Tibial artery (tissue), 4 donors: ENCODE measurements around the gene ABI1.
A peak's percentile ranks its signal among the peaks of the same experiment; 100 is the strongest.

Experiments
- DNase-seq, 2 donors: peaks; one replicate each; pipeline ENCODE4 v3.0.0-alpha.2; 2019
- H3K27ac ChIP-seq, 2 donors: fragments of 200-600 bp; sonication (generic) in 1 of 2; 1 replicate in 1 of 2; 2 replicates in 1 of 2; pipeline ENCODE4 v1.5.1; 2018 to 2019; ENCODE audit warnings: mild to moderate bottlenecking in 1 of 2
- H3K27me3 ChIP-seq, 2 donors: fragments of 200-600 bp; sonication (generic) in 1 of 2; one replicate each; pipeline versions ENCODE4 v1.5.1 to v1.6.0; 2016 to 2019
- H3K36me3 ChIP-seq, 3 donors: fragments of 200-600 bp; sonication (generic) in 2 of 3; one replicate each; pipeline ENCODE4 v1.5.1; 2016 to 2019; ENCODE audit warnings: mild to moderate bottlenecking in 2 of 3
- H3K4me1 ChIP-seq, 4 donors: fragments of 200-600 bp; sonication (generic) in 2 of 4; 1 replicate in 3 of 4; 2 replicates in 1 of 4; pipeline ENCODE4 v1.5.1; 2016 to 2019
- H3K4me3 ChIP-seq, 2 donors: fragments of 200-600 bp; sonication (generic) in 1 of 2; 1 replicate in 1 of 2; 2 replicates in 1 of 2; pipeline ENCODE4 v1.5.1; 2018 to 2019; ENCODE audit warnings: mild to moderate bottlenecking in 2 of 2
- H3K9me3 ChIP-seq, 3 donors: fragments of 200-600 bp; sonication (generic) in 1 of 3; one replicate each; pipeline ENCODE4 v1.5.1; 2016 to 2019
- CTCF ChIP-seq, 2 experiments: fragments of 200-600 bp in 1 of 2; fragments of 450-650 bp in 1 of 2; IDR thresholded peaks; one replicate each; pipeline ENCODE4 v1.5.1; 2017 to 2019; ENCODE audit warnings: antibody characterized with exemption in 2 of 2, mild to moderate bottlenecking in 1 of 2, moderate library complexity in 1 of 2
- intact Hi-C: fragments of 100-400 bp; cut with DNase I; formaldehyde crosslinking; loops from one replicate; pipeline ENCODE4 v1.15.0; 2023; ENCODE audit warnings: low total_unique reads

ABI1 gene

GRCh38 chr10:26863351-26864076, 2.8 kb upstream of the ABI1 start:
- intact Hi-C loops, result no loop called here
- H3K27ac ChIP-seq, result no peak overlapping the region
- peaks cover 0 to 12% (median 6%) of the 10 kb centered on the region in 4 donors for H3K4me1 ChIP-seq
- H3K36me3 ChIP-seq, result peaks cover 0 to 6% (median 0%) of the 10 kb centered on the region in 3 donors
- DNase-seq, result no peak
- H3K4me3 ChIP-seq, result no peak overlapping the region
- no peak for TF ChIP-seq CTCF (IDR thresholded peaks at IDR 0.05)
- H3K9me3 ChIP-seq, result no peaks in the 10 kb centered on the region
- H3K27me3 ChIP-seq, result no peaks in the 10 kb centered on the region

GRCh38 chr10:26861205-26861998, 644 bp upstream of the ABI1 start:
- Histone ChIP-seq H3K4me1 (peaks cover 0 to 31% (median 21%) of the 10 kb centered on the region in 4 donors), H3K36me3 (peaks cover 0 to 6% (median 0%) of the 10 kb centered on the region in 3 donors), H3K4me3 (peak overlapping the region; percentile 78 to 88), H3K27me3 (no peaks in the 10 kb centered on the region), H3K9me3 (no peaks in the 10 kb centered on the region), H3K27ac (no peak overlapping the region)
- intact Hi-C loops, result no loop called here
- DNase-seq, result no peak
- peak; percentile 43 to 72 for TF ChIP-seq CTCF (IDR thresholded peaks at IDR 0.05)

GRCh38 chr10:26860102-26860442, 686 bp downstream of the ABI1 start:
- peak; percentile 64 to 82 for DNase-seq
- Histone ChIP-seq H3K36me3 (peaks cover 0 to 6% (median 0%) of the 10 kb centered on the region in 3 donors), H3K4me3 (peak overlapping the region; percentile 78 to 88), H3K27ac (peak overlapping the region; percentile 92 to 97), H3K9me3 (no peaks in the 10 kb centered on the region), H3K27me3 (no peaks in the 10 kb centered on the region), H3K4me1 (peaks cover 0 to 44% (median 22%) of the 10 kb centered on the region in 4 donors)
- no peak for TF ChIP-seq CTCF (IDR thresholded peaks at IDR 0.05)
- intact Hi-C loops, result no loop called here

DNA sequence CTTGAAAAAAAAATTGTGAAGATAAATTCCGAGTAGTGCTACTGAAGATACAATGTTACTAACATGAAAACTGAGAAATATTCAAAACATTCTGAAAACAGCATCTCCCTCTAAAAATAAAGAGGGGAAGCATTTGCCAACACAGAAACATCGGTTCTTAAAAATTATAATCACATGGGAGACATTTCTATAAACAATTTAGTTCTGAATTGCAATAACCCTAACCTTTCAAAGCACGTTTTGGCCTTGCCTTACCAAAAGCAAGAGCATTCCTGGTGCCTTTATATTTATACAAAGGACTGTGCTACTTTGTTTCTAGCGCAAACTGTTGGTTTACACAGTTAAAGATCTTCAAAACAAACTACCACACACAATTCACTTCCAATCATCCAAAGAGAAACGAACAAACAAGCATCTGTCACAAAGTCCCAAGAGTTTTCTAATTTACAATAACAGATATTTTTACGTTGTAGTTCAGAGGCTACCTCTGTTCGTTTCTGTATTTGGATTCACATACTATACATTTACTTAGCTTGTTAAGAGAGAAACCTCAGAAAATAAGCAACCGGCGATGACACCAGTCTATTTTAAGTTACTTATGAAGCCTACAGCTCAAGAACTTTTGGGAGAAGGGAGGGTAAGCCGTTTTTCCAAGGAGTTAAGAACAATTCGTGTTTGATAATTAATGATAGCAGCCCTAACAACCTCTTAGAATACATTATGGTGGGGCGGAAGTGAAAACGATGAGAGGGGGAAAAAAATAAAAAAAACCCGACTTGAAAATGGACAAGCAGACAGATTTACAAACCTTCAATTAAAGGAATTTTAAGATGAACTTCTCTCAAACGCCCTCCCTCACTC, 1.3 kb downstream of the ABI1 start:
- no peak for TF ChIP-seq CTCF (IDR thresholded peaks at IDR 0.05)
- H3K27me3 ChIP-seq, result no peaks in the 10 kb centered on the region
- peak overlapping the region; percentile 78 to 88 for H3K4me3 ChIP-seq
- no peak for DNase-seq
- H3K27ac ChIP-seq, result peak overlapping the region; percentile 92 to 97
- peaks cover 0 to 6% (median 0%) of the 10 kb centered on the region in 3 donors for H3K36me3 ChIP-seq
- H3K9me3 ChIP-seq, result no peaks in the 10 kb centered on the region
- peaks cover 0 to 49% (median 25%) of the 10 kb centered on the region in 4 donors for H3K4me1 ChIP-seq
- intact Hi-C loops, result no loop called here

GRCh38 chr10:26858707-26859034, 2.1 kb downstream of the ABI1 start:
- H3K27ac ChIP-seq, result peak overlapping the region in 1 of 2 donors; percentile 92
- no peak for DNase-seq
- peak overlapping the region; percentile 78 to 88 for H3K4me3 ChIP-seq
- H3K9me3 ChIP-seq, result no peaks in the 10 kb centered on the region
- intact Hi-C loops, result no loop called here
- H3K4me1 ChIP-seq, result peaks cover 0 to 52% (median 26%) of the 10 kb centered on the region in 4 donors
- no peak for TF ChIP-seq CTCF (IDR thresholded peaks at IDR 0.05)
- H3K36me3 ChIP-seq, result peaks cover 0 to 6% (median 0%) of the 10 kb centered on the region in 3 donors
- H3K27me3 ChIP-seq, result no peaks in the 10 kb centered on the region
